Stimulated activated CD4-positive, alpha-beta T cell treated with anti-CD3 and anti-CD28 coated beads, Interleukin-15, amount 100 ng/mL, for 24 hours (primary cell): ENCODE data around the gene KRIT1.

ENCODE experiments used
- DNase-seq: peaks from one replicate; pipeline ENCODE4 v3.0.0-alpha.2; 2020

The KRIT1 gene

DNA sequence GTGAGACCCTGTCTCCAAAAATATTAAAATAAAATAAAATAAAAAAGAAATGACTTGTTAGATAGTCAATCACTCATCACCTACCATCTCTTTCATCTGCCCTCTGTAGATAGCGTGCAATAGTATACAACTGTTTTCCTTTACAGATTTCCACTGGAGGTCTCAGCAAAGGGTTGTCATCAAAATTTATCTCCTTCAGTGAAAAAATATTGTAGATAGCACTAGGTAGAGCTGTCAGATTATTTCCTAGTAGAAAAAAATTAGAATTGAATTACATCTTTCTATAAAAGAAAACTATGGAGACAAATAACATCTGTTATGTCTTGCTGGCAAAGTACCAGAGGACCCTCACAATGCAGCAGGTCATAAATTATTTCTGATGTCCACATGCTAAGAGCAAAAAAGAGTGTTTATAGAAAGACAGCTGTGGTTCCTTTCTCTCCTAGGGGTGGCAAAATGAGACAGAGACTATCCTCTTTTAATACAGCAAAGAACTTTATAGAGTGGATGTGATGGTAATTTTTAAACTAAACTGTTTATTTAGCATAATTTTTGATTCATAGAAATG lies 95.2 kb downstream of the KRIT1 start:
- no peak for DNase-seq

DNA sequence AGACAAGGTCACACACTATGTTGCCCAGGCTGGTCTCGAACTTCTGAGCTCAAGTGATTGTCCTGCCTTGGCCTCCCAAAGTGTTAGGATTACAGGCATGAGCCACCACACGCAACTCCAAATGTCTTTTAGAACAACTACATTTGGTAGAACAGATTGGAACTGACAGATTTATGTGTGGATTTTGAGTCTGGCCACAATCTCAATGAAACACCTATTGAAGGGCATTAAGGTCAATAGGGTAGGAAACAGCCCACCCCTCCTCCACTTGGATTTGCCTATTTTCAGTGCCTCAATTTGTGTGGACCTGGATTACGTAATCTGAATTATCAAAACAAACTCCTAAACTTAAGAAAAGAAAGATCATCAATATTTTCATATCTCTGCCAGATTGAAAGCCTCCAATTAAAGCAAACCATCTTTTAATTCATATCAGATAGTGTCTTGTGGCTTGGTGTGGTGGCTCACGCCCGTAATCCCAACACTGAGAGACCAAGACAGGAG lies 95.9 kb downstream of the KRIT1 start:
- DNase-seq: no peak
